SK-N-SH (cell line): ENCODE results near the gene KCNG3. TPM values are rescaled to one million over a fixed set of nuclear protein-coding genes. Genes with fewer than 3 reads are reported as not detected.

Source experiments
- CTCF ChIA-PET: fragments of 300-600, 350-600 bp; formaldehyde crosslinking; extraction: SDS; loops from one replicate; lab custom pipeline; 2021; lab: Yijun Ruan, JAX
- POLR2A ChIA-PET: fragments of 350-600 bp; sonication (Branson Sonifier 250); formaldehyde crosslinking; extraction: SDS; loops from one replicate; lab custom pipeline; 2020; ENCODE audit warnings: antibody characterized with exemption, inconsistent platforms; lab: Yijun Ruan, JAX
- DNase-seq: peaks from one replicate; pipeline ENCODE4 v3.0.0; 2012
- H2AFZ ChIP-seq: fragments of 200-600 bp; sonication (generic); 2 replicates; pipeline ENCODE4 v1.8.1; 2016; ENCODE audit warnings: antibody characterized with exemption, mild to moderate bottlenecking, low read depth
- H3F3A ChIP-seq: fragments of 200-600 bp; sonication (generic); replicated peaks from 2 replicates; pipeline ENCODE3; 2016; ENCODE audit warnings: antibody characterized with exemption, mild to moderate bottlenecking; ENCODE audit not compliant: insufficient read depth
- H3K27ac ChIP-seq, 2 experiments: fragments of 200-500 bp in 1 of 2; fragments of 200-600 bp in 1 of 2; sonication (Bioruptor generic) in 1 of 2; sonication (generic), shearing (Covaris generic) in 1 of 2; 2 replicates each; pipeline versions ENCODE4 v1.5.1 to v1.6.1; 2014 to 2016; ENCODE audit warnings: low read depth in 2 of 2, inconsistent platforms in 1 of 2, low read length in 1 of 2, mild to moderate bottlenecking in 1 of 2, mixed read lengths in 1 of 2
- H3K27me3 ChIP-seq: fragments of 200-600 bp; sonication (generic), shearing (Covaris generic); 2 replicates; pipeline ENCODE4 v1.6.1; 2016; ENCODE audit warnings: mixed run types; ENCODE audit not compliant: insufficient read depth
- H3K36me3 ChIP-seq, 2 experiments: fragments of 200-500 bp in 1 of 2; fragments of 200-600 bp in 1 of 2; sonication (Bioruptor generic) in 1 of 2; sonication (generic) in 1 of 2; replicated peaks in 1 of 2; 2 replicates each; pipeline versions ENCODE3 to v1.5.1; 2014 to 2016; ENCODE audit warnings: low read length in 1 of 2, mild to moderate bottlenecking in 1 of 2; ENCODE audit not compliant: insufficient read depth in 2 of 2, control insufficient read depth in 1 of 2
- H3K4me1 ChIP-seq, 2 experiments: fragments of 200-500 bp in 1 of 2; fragments of 200-600 bp in 1 of 2; sonication (Bioruptor generic) in 1 of 2; sonication (generic), shearing (Covaris generic) in 1 of 2; 2 replicates each; pipeline versions ENCODE4 v1.5.1 to v1.6.1; 2014 to 2016; ENCODE audit warnings: low read depth in 1 of 2, low read length in 1 of 2, mixed run types in 1 of 2; ENCODE audit not compliant: insufficient read depth in 2 of 2, control insufficient read depth in 1 of 2
- H3K4me2 ChIP-seq: fragments of 200-600 bp; sonication (generic), shearing (Covaris generic); 2 replicates; pipeline ENCODE4 v1.6.1; 2017; ENCODE audit warnings: mixed run types
- H3K4me3 ChIP-seq, 2 experiments: fragments of 200-500 bp in 1 of 2; fragments of 200-600 bp in 1 of 2; sonication (Bioruptor generic) in 1 of 2; sonication (generic), shearing (Covaris generic) in 1 of 2; 2 replicates each; pipeline versions ENCODE4 v1.5.1 to v1.8.1; 2014 to 2016; ENCODE audit warnings: low read depth in 2 of 2, inconsistent platforms in 1 of 2, low read length in 1 of 2, mild to moderate bottlenecking in 1 of 2, mixed read lengths in 1 of 2, moderate library complexity in 1 of 2
- H3K79me2 ChIP-seq: fragments of 200-600 bp; sonication (generic); 2 replicates; pipeline ENCODE4 v1.8.1; 2017; ENCODE audit warnings: mild to moderate bottlenecking; ENCODE audit not compliant: insufficient read depth
- H3K9ac ChIP-seq: fragments of 200-600 bp; sonication (generic); 2 replicates; pipeline ENCODE4 v1.6.1; 2017; ENCODE audit warnings: mixed run types
- H3K9me2 ChIP-seq: fragments of 200-600 bp; sonication (generic); 2 replicates; pipeline ENCODE4 v1.6.1; 2017; ENCODE audit warnings: mixed run types
- H3K9me3 ChIP-seq: fragments of 200-600 bp; sonication (generic); 2 replicates; pipeline ENCODE4 v1.6.1; 2017; ENCODE audit warnings: mixed run types, mild to moderate bottlenecking, moderate library complexity
- H4K20me1 ChIP-seq: fragments of 200-600 bp; sonication (generic); 2 replicates; pipeline ENCODE4 v1.6.1; 2017; ENCODE audit warnings: mild to moderate bottlenecking, mixed run types; ENCODE audit not compliant: insufficient read depth
- ELF1 ChIP-seq: IDR thresholded peaks from 2 replicates; pipeline ENCODE4 v1.4.0; 2012
- FOSL2 ChIP-seq: IDR thresholded peaks from 2 replicates; pipeline ENCODE4 v1.4.0; 2012; ENCODE audit warnings: low read depth, mild to moderate bottlenecking, moderate library complexity, borderline replicate concordance
- GABPA ChIP-seq: IDR thresholded peaks from 2 replicates; pipeline ENCODE4 v1.4.0; 2012; ENCODE audit warnings: low read depth, mild to moderate bottlenecking
- JUND ChIP-seq: IDR thresholded peaks from 2 replicates; pipeline ENCODE4 v1.4.0; 2012
- POLR2AphosphoS5 ChIP-seq: IDR thresholded peaks from 2 replicates; pipeline ENCODE4 v1.6.1; 2012; ENCODE audit warnings: low read depth, low read length
- RAD21 ChIP-seq: IDR thresholded peaks from 2 replicates; pipeline ENCODE4 v1.6.1; 2012; ENCODE audit warnings: mild to moderate bottlenecking, low read length
- RCOR1 ChIP-seq: fragments of 150-350 bp; IDR thresholded peaks from 2 replicates; pipeline ENCODE4 v1.6.1; 2017; ENCODE audit warnings: antibody characterized with exemption, low read length
- RXRA ChIP-seq: IDR thresholded peaks from 2 replicates; pipeline ENCODE4 v1.4.0; 2012; ENCODE audit warnings: low read depth, mild to moderate bottlenecking, borderline replicate concordance
- SMC3 ChIP-seq: IDR thresholded peaks from 2 replicates; pipeline ENCODE4 v1.6.1; 2012; ENCODE audit warnings: low read depth, low read length, improper control_type of control experiment
- TCF12 ChIP-seq: IDR thresholded peaks from 2 replicates; pipeline ENCODE4 v1.4.0; 2012
- WGBS: methylation state at CpG from one replicate; pipeline ENCODE4 v1.1.6; 2017; ENCODE audit warnings: low lambda C conversion rate; 5-methylcytosine and 5-hydroxymethylcytosine counted together
- polyA plus RNA-seq, 3 experiments: library from polyadenylated mRNA; depleted of rRNA; stranded (reverse); fragments of >200 nt; gene quantifications; 2 replicates each; pipeline ENCODE4 v1.2.3, GENCODE V29; 2012
- TF ChIP-seq, protein P1 (sequence below): IDR thresholded peaks from 2 replicates; pipeline ENCODE4 v1.4.0; 2012; ENCODE audit warnings: low read depth
- TF ChIP-seq, protein P2 (sequence below): IDR thresholded peaks from 2 replicates; pipeline ENCODE4; 2012
- TF ChIP-seq, protein P3 (sequence below): IDR thresholded peaks from 2 replicates; pipeline ENCODE4 v1.4.0; 2012; ENCODE audit warnings: low read depth, borderline replicate concordance

The KCNG3 gene
- polyA plus RNA-seq, 1 of the 3 experiments (the other 2 are of a cell fraction) = 0.03 TPM

DNA sequence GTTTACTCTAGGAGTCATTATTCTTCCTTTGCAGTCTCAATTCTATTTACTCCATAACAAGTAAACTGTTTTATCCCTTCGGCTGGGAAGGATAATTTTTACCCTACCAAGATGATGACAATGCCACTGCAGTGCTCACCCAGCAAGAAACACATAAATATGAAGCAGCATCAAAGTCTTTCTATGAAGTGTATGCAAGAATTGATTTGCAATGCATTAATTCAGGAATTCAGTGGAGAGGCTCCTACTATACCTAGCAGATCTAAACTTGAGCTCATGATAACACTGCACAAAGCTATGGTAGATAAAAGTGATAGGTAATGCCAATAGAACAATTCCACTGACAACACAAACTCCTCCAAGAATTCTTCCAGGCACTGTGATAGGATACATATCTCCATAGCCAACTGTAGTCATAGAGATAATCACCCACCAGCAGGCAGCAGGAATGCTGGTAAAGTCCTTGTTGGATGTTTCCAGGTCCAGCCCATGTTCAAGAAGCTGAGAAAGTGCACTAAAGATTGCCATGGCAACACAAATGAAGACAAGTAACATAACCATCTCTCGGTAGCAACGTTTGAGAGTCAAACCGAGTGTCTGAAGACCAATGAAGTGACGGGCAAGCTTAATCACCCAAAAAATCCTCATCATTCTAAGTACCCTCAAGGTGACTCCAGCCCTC lies 49.9 kb downstream of the KCNG3 start:
- Histone ChIP-seq H3K9ac (no peak overlapping the region), H3K36me3 (no peaks in the 10 kb centered on the region), H3K4me3 (no peak overlapping the region), H3F3A (peaks cover 3% of the 10 kb centered on the region), H3K27me3 (no peaks in the 10 kb centered on the region), H3K4me1 (no peaks in the 10 kb centered on the region), H3K4me2 (no peak overlapping the region), H2AFZ (no peak overlapping the region), H3K9me2 (no peaks in the 10 kb centered on the region), H3K79me2 (no peaks in the 10 kb centered on the region), H3K9me3 (no peaks in the 10 kb centered on the region), H3K27ac (no peak overlapping the region), H4K20me1 (no peaks in the 10 kb centered on the region)
- WGBS = 71% methylated on average over 5 of the region's 5 CpGs
- ChIA-PET CTCF (interaction anchor here (0.8 to 1.4 kb wide), 4 partner anchors 8 to 14 kb away, joined by 3 to 4 read pairs (median 4); no protein-coding TSS in a partner anchor), POLR2A (no interaction called here)
- DNase-seq = no peak
- TF ChIP-seq JUND (no peak), FOSL2 (no peak), GABPA (no peak)

DNA sequence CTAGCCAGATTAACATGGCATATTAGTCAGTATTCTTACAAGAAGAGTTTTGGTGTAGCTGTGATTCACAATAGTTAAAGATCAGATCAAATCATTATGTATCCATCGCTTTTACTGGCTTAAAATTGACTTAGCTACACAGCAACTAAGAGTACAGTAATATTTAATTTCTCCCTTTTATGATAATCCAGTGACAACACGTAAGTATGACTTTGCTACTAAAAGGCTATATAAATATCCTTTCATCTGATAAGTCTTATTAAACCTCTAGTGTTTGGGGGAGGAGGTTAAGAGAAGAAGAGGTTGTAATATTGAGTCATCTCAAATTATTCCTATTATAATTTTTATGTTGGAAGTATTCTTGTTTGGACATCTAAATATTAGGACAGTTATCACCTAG lies 51.0 kb downstream of the KCNG3 start:
- ChIA-PET POLR2A (no interaction called here), CTCF (no interaction called here)
- Histone ChIP-seq H4K20me1 (no peaks in the 10 kb centered on the region), H3K27ac (no peak overlapping the region), H3K27me3 (no peaks in the 10 kb centered on the region), H3K4me3 (no peak overlapping the region), H3F3A (peaks cover 3% of the 10 kb centered on the region), H3K4me1 (no peaks in the 10 kb centered on the region), H3K4me2 (no peak overlapping the region), H3K9me2 (no peaks in the 10 kb centered on the region), H2AFZ (no peak overlapping the region), H3K9ac (no peak overlapping the region), H3K9me3 (no peaks in the 10 kb centered on the region), H3K36me3 (no peaks in the 10 kb centered on the region), H3K79me2 (no peaks in the 10 kb centered on the region)
- no peak for DNase-seq
- 61% methylated on average over 2 of the region's 2 CpGs for WGBS
- no peak for TF ChIP-seq SMC3
- TF ChIP-seq RXRA = no peak

DNA sequence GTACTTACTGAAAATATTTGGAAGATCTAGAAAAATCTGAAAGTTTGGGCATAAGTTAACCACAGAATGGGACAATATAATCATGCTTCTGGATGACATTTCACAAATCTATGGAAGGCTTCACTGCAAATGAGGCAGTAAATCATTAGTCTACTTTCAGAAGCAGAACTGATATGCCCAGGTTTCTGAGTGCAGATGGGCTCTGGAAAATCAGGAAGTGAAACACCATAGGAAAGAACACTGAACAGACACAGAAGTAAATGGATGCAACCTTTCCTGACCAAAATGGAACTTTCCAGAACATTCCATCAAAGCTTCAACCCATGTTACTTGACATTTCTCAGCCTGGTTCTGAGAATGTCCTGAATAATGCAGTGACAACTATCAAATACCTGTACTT lies 55.1 kb downstream of the KCNG3 start:
- Histone ChIP-seq H3K9ac (no peak overlapping the region), H3K4me2 (no peak overlapping the region), H2AFZ (no peak overlapping the region), H3K9me3 (no peaks in the 10 kb centered on the region)
- TF ChIP-seq, protein P1, sequence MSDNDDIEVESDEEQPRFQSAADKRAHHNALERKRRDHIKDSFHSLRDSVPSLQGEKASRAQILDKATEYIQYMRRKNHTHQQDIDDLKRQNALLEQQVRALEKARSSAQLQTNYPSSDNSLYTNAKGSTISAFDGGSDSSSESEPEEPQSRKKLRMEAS = no peak
- TF ChIP-seq ELF1 = no peak
- no peak for TF ChIP-seq RAD21
- TF ChIP-seq, protein P2, sequence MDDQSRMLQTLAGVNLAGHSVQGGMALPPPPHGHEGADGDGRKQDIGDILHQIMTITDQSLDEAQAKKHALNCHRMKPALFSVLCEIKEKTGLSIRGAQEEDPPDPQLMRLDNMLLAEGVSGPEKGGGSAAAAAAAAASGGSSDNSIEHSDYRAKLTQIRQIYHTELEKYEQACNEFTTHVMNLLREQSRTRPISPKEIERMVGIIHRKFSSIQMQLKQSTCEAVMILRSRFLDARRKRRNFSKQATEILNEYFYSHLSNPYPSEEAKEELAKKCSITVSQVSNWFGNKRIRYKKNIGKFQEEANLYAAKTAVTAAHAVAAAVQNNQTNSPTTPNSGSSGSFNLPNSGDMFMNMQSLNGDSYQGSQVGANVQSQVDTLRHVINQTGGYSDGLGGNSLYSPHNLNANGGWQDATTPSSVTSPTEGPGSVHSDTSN = no peak
- TF ChIP-seq, protein P3, sequence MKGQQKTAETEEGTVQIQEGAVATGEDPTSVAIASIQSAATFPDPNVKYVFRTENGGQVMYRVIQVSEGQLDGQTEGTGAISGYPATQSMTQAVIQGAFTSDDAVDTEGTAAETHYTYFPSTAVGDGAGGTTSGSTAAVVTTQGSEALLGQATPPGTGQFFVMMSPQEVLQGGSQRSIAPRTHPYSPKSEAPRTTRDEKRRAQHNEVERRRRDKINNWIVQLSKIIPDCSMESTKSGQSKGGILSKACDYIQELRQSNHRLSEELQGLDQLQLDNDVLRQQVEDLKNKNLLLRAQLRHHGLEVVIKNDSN = no peak
- TF ChIP-seq RXRA = no peak
- TF ChIP-seq TCF12 = no peak
- no peak for TF ChIP-seq GABPA
- TF ChIP-seq POLR2AphosphoS5 = no peak
- TF ChIP-seq RCOR1 = no peak
- TF ChIP-seq FOSL2 = no peak
- TF ChIP-seq, all 33 proteins: peak for 0
- Histone ChIP-seq H3K27ac (no peak overlapping the region), H3K9me2 (no peaks in the 10 kb centered on the region), H3F3A (peaks cover 3% of the 10 kb centered on the region), H3K27me3 (no peaks in the 10 kb centered on the region), H3K4me1 (no peaks in the 10 kb centered on the region), H4K20me1 (no peaks in the 10 kb centered on the region), H3K36me3 (no peaks in the 10 kb centered on the region), H3K4me3 (no peak overlapping the region), H3K79me2 (no peaks in the 10 kb centered on the region)
- CTCF ChIA-PET = interaction anchor here (1.3 kb wide), 1 partner anchor 569 kb away, joined by 3 read pairs; no protein-coding TSS in a partner anchor
- POLR2A ChIA-PET = no interaction called here
- DNase-seq = no peak
